Measurements from ENCODE around the gene MGLL.

GRCh38 chr3:127835993-127836882, 13.9 kb upstream of the MGLL start:
- TF ChIP-seq, protein P1, sequence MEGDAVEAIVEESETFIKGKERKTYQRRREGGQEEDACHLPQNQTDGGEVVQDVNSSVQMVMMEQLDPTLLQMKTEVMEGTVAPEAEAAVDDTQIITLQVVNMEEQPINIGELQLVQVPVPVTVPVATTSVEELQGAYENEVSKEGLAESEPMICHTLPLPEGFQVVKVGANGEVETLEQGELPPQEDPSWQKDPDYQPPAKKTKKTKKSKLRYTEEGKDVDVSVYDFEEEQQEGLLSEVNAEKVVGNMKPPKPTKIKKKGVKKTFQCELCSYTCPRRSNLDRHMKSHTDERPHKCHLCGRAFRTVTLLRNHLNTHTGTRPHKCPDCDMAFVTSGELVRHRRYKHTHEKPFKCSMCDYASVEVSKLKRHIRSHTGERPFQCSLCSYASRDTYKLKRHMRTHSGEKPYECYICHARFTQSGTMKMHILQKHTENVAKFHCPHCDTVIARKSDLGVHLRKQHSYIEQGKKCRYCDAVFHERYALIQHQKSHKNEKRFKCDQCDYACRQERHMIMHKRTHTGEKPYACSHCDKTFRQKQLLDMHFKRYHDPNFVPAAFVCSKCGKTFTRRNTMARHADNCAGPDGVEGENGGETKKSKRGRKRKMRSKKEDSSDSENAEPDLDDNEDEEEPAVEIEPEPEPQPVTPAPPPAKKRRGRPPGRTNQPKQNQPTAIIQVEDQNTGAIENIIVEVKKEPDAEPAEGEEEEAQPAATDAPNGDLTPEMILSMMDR (IDR thresholded peaks at IDR 0.05; ENCODE audit: insufficient read depth, low read length, poor library complexity, severe bottlenecking) = no peak
- TF ChIP-seq EZH2phosphoT487 (conservative IDR thresholded peaks at IDR 0.05; ENCODE audit: low read length) = no peak
